ENCODE measurements around the gene LSG1.

The LSG1 gene

GRCh38 chr3:194671900-194672808 lies at the start of gene LSG1:
Gene LSG1, minus strand, starts transcription at chr3:194672191. Its CDS starts 29 bp downstream, at chr3:194672162.
- peak; percentile 79 to 86 for DNase-seq (ENCODE audit: low read depth in 2 of 2)

- DNase-seq (ENCODE audit: low read depth in 2 of 2), result no peak
Measured at GRCh38 chr3:194720048-194720447, 48.1 kb upstream of the LSG1 start.

GRCh38 chr3:194718079-194718478 lies 46.1 kb upstream of the LSG1 start:
- DNase-seq (ENCODE audit: low read depth in 2 of 2), result no peak

GRCh38 chr3:194715022-194715800 lies 43.2 kb upstream of the LSG1 start:
- no peak for DNase-seq (ENCODE audit: low read depth in 2 of 2)

GRCh38 chr3:194714564-194714963 lies 42.6 kb upstream of the LSG1 start:
- DNase-seq (ENCODE audit: low read depth in 2 of 2), result no peak

- DNase-seq (ENCODE audit: low read depth in 2 of 2), result no peak
Measured at GRCh38 chr3:194714137-194714455, 42.1 kb upstream of the LSG1 start.

- no peak for DNase-seq (ENCODE audit: low read depth in 2 of 2)
Measured at GRCh38 chr3:194713299-194714136, 41.5 kb upstream of the LSG1 start.

- DNase-seq (ENCODE audit: low read depth in 2 of 2), result no peak
Measured at GRCh38 chr3:194711913-194712312, 39.9 kb upstream of the LSG1 start.

GRCh38 chr3:194711286-194711685 lies 39.3 kb upstream of the LSG1 start:
- no peak for DNase-seq (ENCODE audit: low read depth in 2 of 2)

GRCh38 chr3:194707147-194707540 lies 35.2 kb upstream of the LSG1 start:
- DNase-seq (ENCODE audit: low read depth in 2 of 2), result no peak

- no peak for DNase-seq (ENCODE audit: low read depth in 2 of 2)
Measured at GRCh38 chr3:194705761-194706160, 33.8 kb upstream of the LSG1 start.

- no peak for DNase-seq (ENCODE audit: low read depth in 2 of 2)
Measured at GRCh38 chr3:194705227-194705626, 33.2 kb upstream of the LSG1 start.

GRCh38 chr3:194702545-194702944 lies 30.6 kb upstream of the LSG1 start:
- no peak for DNase-seq (ENCODE audit: low read depth in 2 of 2)

- DNase-seq (ENCODE audit: low read depth in 2 of 2), result no peak
Measured at GRCh38 chr3:194696702-194697101, 24.7 kb upstream of the LSG1 start.

- DNase-seq (ENCODE audit: low read depth in 2 of 2), result no peak
Measured at GRCh38 chr3:194691481-194692283, 19.7 kb upstream of the LSG1 start.

- DNase-seq (ENCODE audit: low read depth in 2 of 2), result no peak
Measured at GRCh38 chr3:194690501-194691372, 18.7 kb upstream of the LSG1 start.

GRCh38 chr3:194689493-194689944 lies 17.5 kb upstream of the LSG1 start:
- no peak for DNase-seq (ENCODE audit: low read depth in 2 of 2)

- DNase-seq (ENCODE audit: low read depth in 2 of 2), result no peak
Measured at GRCh38 chr3:194688946-194689345, 17.0 kb upstream of the LSG1 start.

GRCh38 chr3:194688200-194688740 lies 16.3 kb upstream of the LSG1 start:
- DNase-seq (ENCODE audit: low read depth in 2 of 2), result no peak

Data from stimulated activated CD4-positive, alpha-beta T cell treated with anti-CD3 and anti-CD28 coated beads, Interleukin-1b, Interleukin-23, amount 100 ng/mL, for 4 hours (primary cell).